HepG2 (cell line): Measurements from ENCODE around the gene KCNK6. TPM values are rescaled to one million over a fixed set of nuclear protein-coding genes. Genes with fewer than 3 reads are reported as not detected.

Source experiments
- GRHL1 ChIP-seq: sonication (generic); formaldehyde crosslinking; conservative IDR thresholded peaks from 2 replicates; pipeline ENCODE4 v1.8.0; 2022; ENCODE audit warnings: missing genetic modification reagents
- HNRNPK ChIP-seq: fragments of 200-400 bp; formaldehyde crosslinking; IDR thresholded peaks from 2 replicates; pipeline ENCODE4 v1.6.1; 2018; ENCODE audit warnings: low read length, low read depth, moderate library complexity, mild to moderate bottlenecking; ENCODE audit not compliant: poor library complexity, severe bottlenecking
- PRDM10 ChIP-seq: sonication (generic); formaldehyde crosslinking; IDR thresholded peaks from 2 replicates; pipeline ENCODE4 v1.4.0; 2020; ENCODE audit warnings: low read depth, missing genetic modification reagents
- SKI ChIP-seq: fragments of 450-650 bp; IDR thresholded peaks from one replicate; pipeline ENCODE4 v1.6.1; 2018; ENCODE audit warnings: mild to moderate bottlenecking; ENCODE audit not compliant: partially characterized antibody
- ZBTB3 ChIP-seq: sonication (generic); formaldehyde crosslinking; IDR thresholded peaks from 2 replicates; pipeline ENCODE4 v1.4.0; 2020; ENCODE audit warnings: low read depth, mild to moderate bottlenecking, moderate library complexity, missing genetic modification reagents, borderline replicate concordance
- ZNF143 ChIP-seq: sonication (generic); formaldehyde crosslinking; IDR thresholded peaks from 2 replicates; pipeline ENCODE4 v1.4.0; 2020; ENCODE audit warnings: missing genetic modification reagents
- ZNF772 ChIP-seq: sonication (generic); formaldehyde crosslinking; IDR thresholded peaks from 2 replicates; pipeline ENCODE4 v1.5.0; 2020; ENCODE audit warnings: mild to moderate bottlenecking, missing genetic modification reagents
- polyA plus RNA-seq, 8 experiments: library from polyadenylated mRNA; depleted of rRNA in 3 of 8; stranded (reverse) in 7 of 8; unstranded in 1 of 8; fragments of >200 nt; fragmentation: Illumina TruSeq in 4 of 8; extraction: Trizol in 4 of 8; gene quantifications; 2 replicates each; pipeline versions ENCODE4 v1.2.1 to v1.2.3, GENCODE V29; 2011 to 2016; ENCODE audit warnings: low read depth in 4 of 8, missing spikeins in 1 of 8, mixed read lengths in 1 of 8; ENCODE audit not compliant: insufficient read depth in 1 of 8
- total RNA-seq, 5 experiments: library from RNA; depleted of rRNA; stranded (reverse); fragments of >200 nt; fragmentation: Illumina TruSeq; extraction: Trizol; gene quantifications; 2 replicates each; pipeline ENCODE4 v1.2.3, GENCODE V29; 2016; ENCODE audit warnings: low read depth in 1 of 5
- TF ChIP-seq, protein P1 (sequence below): sonication (generic); formaldehyde crosslinking; IDR thresholded peaks from 2 replicates; pipeline ENCODE4 v1.4.0; 2020; ENCODE audit warnings: missing genetic modification reagents
- TF ChIP-seq, protein P2 (sequence below): sonication (generic); formaldehyde crosslinking; IDR thresholded peaks from 2 replicates; pipeline ENCODE4 v1.4.0; 2020; ENCODE audit warnings: mild to moderate bottlenecking, missing genetic modification reagents

Gene KCNK6
- total and polyA plus RNA-seq, 2 of the 13 experiments (the other 11 are each of a cell fraction or from before 2014, with no cell fraction given), result 0.03 TPM; not detected in 1

GRCh38 chr19:38370299-38370698 lies 50.7 kb downstream of the KCNK6 start (continued):
- TF ChIP-seq PRDM10, result no peak
- TF ChIP-seq ZNF143 (CRISPR knock-in tag), result no peak
- TF ChIP-seq HNRNPK, result no peak
- TF ChIP-seq GRHL1 (CRISPR knock-in tag), result no peak
- TF ChIP-seq, protein P1, sequence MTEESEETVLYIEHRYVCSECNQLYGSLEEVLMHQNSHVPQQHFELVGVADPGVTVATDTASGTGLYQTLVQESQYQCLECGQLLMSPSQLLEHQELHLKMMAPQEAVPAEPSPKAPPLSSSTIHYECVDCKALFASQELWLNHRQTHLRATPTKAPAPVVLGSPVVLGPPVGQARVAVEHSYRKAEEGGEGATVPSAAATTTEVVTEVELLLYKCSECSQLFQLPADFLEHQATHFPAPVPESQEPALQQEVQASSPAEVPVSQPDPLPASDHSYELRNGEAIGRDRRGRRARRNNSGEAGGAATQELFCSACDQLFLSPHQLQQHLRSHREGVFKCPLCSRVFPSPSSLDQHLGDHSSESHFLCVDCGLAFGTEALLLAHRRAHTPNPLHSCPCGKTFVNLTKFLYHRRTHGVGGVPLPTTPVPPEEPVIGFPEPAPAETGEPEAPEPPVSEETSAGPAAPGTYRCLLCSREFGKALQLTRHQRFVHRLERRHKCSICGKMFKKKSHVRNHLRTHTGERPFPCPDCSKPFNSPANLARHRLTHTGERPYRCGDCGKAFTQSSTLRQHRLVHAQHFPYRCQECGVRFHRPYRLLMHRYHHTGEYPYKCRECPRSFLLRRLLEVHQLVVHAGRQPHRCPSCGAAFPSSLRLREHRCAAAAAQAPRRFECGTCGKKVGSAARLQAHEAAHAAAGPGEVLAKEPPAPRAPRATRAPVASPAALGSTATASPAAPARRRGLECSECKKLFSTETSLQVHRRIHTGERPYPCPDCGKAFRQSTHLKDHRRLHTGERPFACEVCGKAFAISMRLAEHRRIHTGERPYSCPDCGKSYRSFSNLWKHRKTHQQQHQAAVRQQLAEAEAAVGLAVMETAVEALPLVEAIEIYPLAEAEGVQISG (CRISPR knock-in tag), result no peak
- no peak for TF ChIP-seq ZNF772 (CRISPR knock-in tag)
- TF ChIP-seq ZBTB3, result no peak
- TF ChIP-seq, protein P2, sequence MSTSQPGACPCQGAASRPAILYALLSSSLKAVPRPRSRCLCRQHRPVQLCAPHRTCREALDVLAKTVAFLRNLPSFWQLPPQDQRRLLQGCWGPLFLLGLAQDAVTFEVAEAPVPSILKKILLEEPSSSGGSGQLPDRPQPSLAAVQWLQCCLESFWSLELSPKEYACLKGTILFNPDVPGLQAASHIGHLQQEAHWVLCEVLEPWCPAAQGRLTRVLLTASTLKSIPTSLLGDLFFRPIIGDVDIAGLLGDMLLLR (CRISPR knock-in tag), result no peak
- TF ChIP-seq SKI, result no peak
